Esophagus muscularis mucosa (tissue), 4 donors: ENCODE data around the gene APOBR. TPM values are rescaled to one million over a fixed set of nuclear protein-coding genes. Genes with fewer than 3 reads are reported as not detected.
"Not testable (repeated sequence)": the region's sequence is repeated elsewhere in the genome, so short reads cannot be mapped to it uniquely, and the experiment has no call there.

Experiments used
- DNase-seq: peaks from one replicate; pipeline ENCODE4 v3.0.0-alpha.2; 2017; ENCODE audit errors: extremely low spot score
- H3K27ac ChIP-seq, 4 donors: fragments of 200-600 bp; sonication (generic); replicated peaks in 1 of 4; 1 replicate in 3 of 4; 2 replicates in 1 of 4; pipeline ENCODE4 v1.5.1; 2016 to 2019; ENCODE audit warnings: mild to moderate bottlenecking in 1 of 4
- H3K27me3 ChIP-seq, 4 donors: fragments of 200-600 bp; sonication (generic); one replicate each; pipeline versions ENCODE4 v1.5.1 to v1.6.0; 2016 to 2019
- H3K36me3 ChIP-seq, 4 donors: fragments of 200-600 bp; sonication (generic); one replicate each; pipeline ENCODE4 v1.5.1; 2016 to 2019
- H3K4me1 ChIP-seq, 4 donors: fragments of 200-600 bp; sonication (generic); one replicate each; pipeline ENCODE4 v1.5.1; 2016 to 2019
- H3K4me3 ChIP-seq, 4 donors: fragments of 200-600 bp; sonication (generic); 1 replicate in 2 of 4; 2 replicates in 2 of 4; pipeline ENCODE4 v1.5.1; 2016 to 2019; ENCODE audit warnings: mild to moderate bottlenecking in 4 of 4, moderate library complexity in 1 of 4
- H3K9me3 ChIP-seq, 4 donors: fragments of 200-600 bp; sonication (generic); 1 replicate in 3 of 4; 2 replicates in 1 of 4; pipeline ENCODE4 v1.5.1; 2016 to 2019
- EP300 ChIP-seq: sonication (generic); formaldehyde crosslinking; IDR thresholded peaks from one replicate; pipeline ENCODE4 v1.6.1; 2017; ENCODE audit warnings: antibody characterized with exemption
- POLR2A ChIP-seq: fragments of 450-650 bp; IDR thresholded peaks from one replicate; pipeline ENCODE4 v1.6.1; 2017; ENCODE audit warnings: antibody characterized with exemption, moderate library complexity, mild to moderate bottlenecking, low read depth
- POLR2AphosphoS5 ChIP-seq, 2 donors: sonication (generic); formaldehyde crosslinking; IDR thresholded peaks; one replicate each; pipeline ENCODE4 v1.6.1; 2017; ENCODE audit warnings: antibody characterized with exemption in 2 of 2
- WGBS: methylation state at CpG from one replicate; pipeline ENCODE4 v1.1.5; 2018; 5-methylcytosine and 5-hydroxymethylcytosine counted together
- intact Hi-C: fragments of 100-400 bp; cut with DNase I; formaldehyde crosslinking; loops from one replicate; pipeline ENCODE4 v1.15.1; 2023
- total RNA-seq, 4 donors: library from RNA; depleted of rRNA; stranded (reverse); fragments of >200 nt; gene quantifications; one replicate each; pipeline versions ENCODE4 v1.1.0 to v1.2.1, GENCODE V29; 2016
- TF ChIP-seq, protein P1 (sequence below), 3 experiments: fragments of 200-600 bp in 2 of 3; fragments of 450-650 bp in 1 of 3; sonication (generic) in 2 of 3; IDR thresholded peaks; one replicate each; pipeline ENCODE4 v1.5.1; 2017 to 2019; ENCODE audit warnings: antibody characterized with exemption in 3 of 3, mild to moderate bottlenecking in 2 of 3, moderate library complexity in 1 of 3

Gene APOBR
- total RNA-seq, 4 donors from 2014 or later = 0.83 to 3.5 (median 1.6) TPM

DNA sequence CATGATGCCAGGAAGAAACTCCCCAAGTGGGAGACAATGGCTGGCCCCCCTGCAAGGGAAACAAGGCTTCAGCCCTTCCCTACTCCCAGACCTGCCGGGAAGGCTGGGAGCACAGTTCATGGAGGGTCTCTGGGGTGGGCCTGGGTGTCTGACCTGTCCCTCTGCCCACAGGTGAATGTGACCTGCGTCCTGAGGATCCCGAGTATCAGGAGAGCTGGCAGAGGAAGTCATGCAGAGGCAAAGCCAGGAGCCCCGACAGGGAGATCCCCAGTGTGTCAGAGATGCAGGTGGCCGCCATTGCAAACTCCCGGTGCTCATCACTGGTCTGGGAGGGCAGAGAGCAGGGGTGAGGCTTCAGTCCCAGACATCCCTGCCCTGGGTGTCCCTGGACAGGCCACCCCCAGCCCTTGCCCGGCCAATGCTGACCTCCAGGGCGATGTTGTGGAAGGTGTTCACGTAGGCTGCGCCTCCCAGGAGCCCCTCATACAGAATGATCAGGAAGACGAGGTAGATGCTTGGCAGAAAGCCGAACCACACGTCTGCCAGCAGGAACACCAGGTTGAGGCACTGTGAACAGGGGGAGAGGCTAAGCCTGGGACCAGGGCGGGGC, 17.0 kb upstream of the APOBR start:
- 90% methylated on average over 10 of the region's 14 CpGs for WGBS
- Histone ChIP-seq H3K27me3 (no peaks in the 10 kb centered on the region), H3K9me3 (no peaks in the 10 kb centered on the region), H3K36me3 (peaks cover 48 to 96% (median 87%) of the 10 kb centered on the region in 4 donors), H3K4me3 (no peak overlapping the region), H3K4me1 (no peaks in the 10 kb centered on the region), H3K27ac (no peak overlapping the region)
- intact Hi-C loops = no loop called here
- TF ChIP-seq, protein P1, sequence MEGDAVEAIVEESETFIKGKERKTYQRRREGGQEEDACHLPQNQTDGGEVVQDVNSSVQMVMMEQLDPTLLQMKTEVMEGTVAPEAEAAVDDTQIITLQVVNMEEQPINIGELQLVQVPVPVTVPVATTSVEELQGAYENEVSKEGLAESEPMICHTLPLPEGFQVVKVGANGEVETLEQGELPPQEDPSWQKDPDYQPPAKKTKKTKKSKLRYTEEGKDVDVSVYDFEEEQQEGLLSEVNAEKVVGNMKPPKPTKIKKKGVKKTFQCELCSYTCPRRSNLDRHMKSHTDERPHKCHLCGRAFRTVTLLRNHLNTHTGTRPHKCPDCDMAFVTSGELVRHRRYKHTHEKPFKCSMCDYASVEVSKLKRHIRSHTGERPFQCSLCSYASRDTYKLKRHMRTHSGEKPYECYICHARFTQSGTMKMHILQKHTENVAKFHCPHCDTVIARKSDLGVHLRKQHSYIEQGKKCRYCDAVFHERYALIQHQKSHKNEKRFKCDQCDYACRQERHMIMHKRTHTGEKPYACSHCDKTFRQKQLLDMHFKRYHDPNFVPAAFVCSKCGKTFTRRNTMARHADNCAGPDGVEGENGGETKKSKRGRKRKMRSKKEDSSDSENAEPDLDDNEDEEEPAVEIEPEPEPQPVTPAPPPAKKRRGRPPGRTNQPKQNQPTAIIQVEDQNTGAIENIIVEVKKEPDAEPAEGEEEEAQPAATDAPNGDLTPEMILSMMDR (IDR thresholded peaks at IDR 0.05) = no peak
- no peak for TF ChIP-seq POLR2A
- no peak for TF ChIP-seq EP300
- no peak for TF ChIP-seq POLR2AphosphoS5 (IDR thresholded peaks at IDR 0.05)
- DNase-seq = no peak

- Histone ChIP-seq H3K9me3 (no peaks in the 10 kb centered on the region), H3K27me3 (no peaks in the 10 kb centered on the region), H3K27ac (no peak overlapping the region), H3K4me3 (no peak overlapping the region), H3K36me3 (peaks cover 57 to 100% (median 96%) of the 10 kb centered on the region in 4 donors), H3K4me1 (no peaks in the 10 kb centered on the region)
- TF ChIP-seq POLR2AphosphoS5 (IDR thresholded peaks at IDR 0.05) = no peak
- TF ChIP-seq POLR2A = no peak
- no peak for TF ChIP-seq EP300
- TF ChIP-seq, protein P1 (IDR thresholded peaks at IDR 0.05) = no peak
- DNase-seq = no peak
- intact Hi-C loops = no loop called here
- 93% methylated on average over 10 of the region's 16 CpGs for WGBS
Observed at GRCh38 chr16:28478506-28479180, 15.8 kb upstream of the APOBR start.

DNA sequence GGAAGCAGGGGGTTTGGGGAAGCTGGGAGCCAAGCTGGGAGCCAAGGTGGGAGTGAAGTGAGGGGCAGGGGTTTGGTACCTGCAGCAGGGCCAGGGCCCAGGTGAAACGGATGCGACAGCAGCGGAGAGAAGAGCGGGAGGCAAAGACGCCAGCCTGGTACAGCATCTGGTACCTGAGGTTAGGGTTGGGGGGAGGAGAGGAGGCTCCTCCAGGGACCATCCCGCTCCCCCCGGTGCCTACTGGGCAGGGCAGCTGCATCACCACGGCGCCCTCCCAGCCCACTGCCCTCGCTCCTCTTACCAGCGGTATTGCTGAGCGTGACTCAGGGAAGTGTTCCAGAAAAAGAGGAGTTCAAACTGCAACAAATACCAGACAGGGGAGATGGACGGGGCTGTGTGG, 12.4 kb upstream of the APOBR start:
- Histone ChIP-seq H3K9me3 (no peaks in the 10 kb centered on the region), H3K27ac (no peak overlapping the region), H3K36me3 (peaks cover 59 to 97% (median 85%) of the 10 kb centered on the region in 4 donors), H3K4me1 (no peaks in the 10 kb centered on the region), H3K4me3 (no peak overlapping the region), H3K27me3 (no peaks in the 10 kb centered on the region)
- TF ChIP-seq, protein P1 (IDR thresholded peaks at IDR 0.05) = no peak
- TF ChIP-seq POLR2AphosphoS5 (IDR thresholded peaks at IDR 0.05) = no peak
- TF ChIP-seq POLR2A = no peak
- no peak for TF ChIP-seq EP300
- DNase-seq = no peak
- intact Hi-C loops = no loop called here
- WGBS = 93% methylated on average over 12 of the region's 13 CpGs

- peaks cover 61 to 97% (median 85%) of the 10 kb centered on the region in 4 donors for H3K36me3 ChIP-seq
- H3K27ac ChIP-seq, H3K9me3 ChIP-seq, H3K4me3 ChIP-seq, intact Hi-C loops, DNase-seq, H3K27me3 ChIP-seq, H3K4me1 ChIP-seq: not testable (repeated sequence)
- WGBS = 97% methylated on average over 5 of the region's 5 CpGs
Observed at GRCh38 chr16:28483361-28483760, 11.1 kb upstream of the APOBR start.

DNA sequence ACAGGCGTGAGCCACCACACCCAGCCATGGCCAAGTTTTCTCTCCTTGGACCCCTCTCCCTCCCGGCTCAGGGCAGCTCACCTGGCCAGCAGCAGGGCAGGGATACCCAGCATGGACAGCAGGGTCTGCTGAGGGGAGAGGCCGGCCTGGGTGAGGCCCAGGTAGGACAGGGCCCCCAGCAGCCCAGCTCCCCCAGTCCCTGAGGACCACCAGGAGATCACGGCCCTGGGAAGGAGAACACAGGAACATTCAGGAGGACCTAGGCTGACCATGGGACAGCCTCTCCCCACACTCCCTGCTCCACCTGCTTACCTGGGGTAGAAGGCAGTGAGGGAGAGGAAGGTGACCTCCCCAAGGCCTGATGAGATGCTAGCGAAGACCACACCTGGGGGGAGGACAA, 8.2 kb upstream of the APOBR start:
- TF ChIP-seq POLR2A (no peak), EP300 (no peak), POLR2AphosphoS5 (IDR thresholded peaks at IDR 0.05) (no peak)
- TF ChIP-seq, protein P1 (IDR thresholded peaks at IDR 0.05) = no peak
- WGBS = 98% methylated on average over 5 of the region's 5 CpGs
- no peak overlapping the region for H3K27ac ChIP-seq
- DNase-seq = no peak
- peaks cover 8 to 23% (median 19%) of the 10 kb centered on the region in 4 donors for H3K4me1 ChIP-seq
- no peak overlapping the region for H3K4me3 ChIP-seq
- no peaks in the 10 kb centered on the region for H3K9me3 ChIP-seq
- H3K36me3 ChIP-seq = peaks cover 49 to 87% (median 70%) of the 10 kb centered on the region in 4 donors
- no peaks in the 10 kb centered on the region for H3K27me3 ChIP-seq
- intact Hi-C loops = no loop called here
